Endothelial cell of umbilical vein (primary cell): ENCODE results near the gene PPP1R7. TPM values are rescaled to one million over a fixed set of nuclear protein-coding genes. Genes with fewer than 3 reads are reported as not detected.

ENCODE experiments used
- BruUV-seq: library from RNA; stranded (reverse); fragments of 400-500 nt; replicated peaks from 2 replicates; lab custom pipeline; 2021; lab: Mats Ljungman, UMichigan
- CTCF ChIA-PET: fragments of 300-600, 350-600 bp; sonication (Branson Sonifier 250); formaldehyde crosslinking; loops from one replicate; lab custom pipeline; 2021; ENCODE audit warnings: antibody characterized with exemption, inconsistent platforms; lab: Charles Lee
- POLR2A ChIA-PET: fragments of 300-600, 350-600 bp; sonication (Branson Sonifier 250); formaldehyde crosslinking; loops from one replicate; lab custom pipeline; 2021; ENCODE audit warnings: antibody characterized with exemption, inconsistent platforms; lab: Charles Lee
- DNase-seq: peaks from one replicate; pipeline ENCODE4 v3.0.0-alpha.2; 2011; ENCODE audit warnings: low read depth, low spot score
- FAIRE-seq: peaks from 2 replicates; lab custom pipeline; 2011; peaks lifted over from hg19 to GRCh38; lab: Jason Lieb, UNC
- H2AFZ ChIP-seq: 2 replicates; pipeline ENCODE4 v1.6.0; 2012; ENCODE audit warnings: low read depth, low read length, control low read depth, inconsistent platforms
- H3K27ac ChIP-seq: 2 replicates; pipeline ENCODE4 v1.5.1; 2011; ENCODE audit warnings: low read depth, mild to moderate bottlenecking, control low read depth, low read length, moderate library complexity; ENCODE audit not compliant: insufficient read depth
- H3K27me3 ChIP-seq, 2 experiments: 2 replicates each; pipeline versions ENCODE4 v1.6.0 to v1.6.1; 2011; ENCODE audit warnings: low read length in 2 of 2, mixed read lengths in 1 of 2; ENCODE audit not compliant: control insufficient read depth in 2 of 2, insufficient read depth in 2 of 2
- H3K36me3 ChIP-seq, 2 experiments: 2 replicates in 1 of 2; 3 replicates in 1 of 2; pipeline ENCODE4 v1.5.1; 2011; ENCODE audit warnings: low read length in 2 of 2, mild to moderate bottlenecking in 1 of 2, moderate library complexity in 1 of 2; ENCODE audit not compliant: control insufficient read depth in 2 of 2, insufficient read depth in 2 of 2; ENCODE audit errors: extremely low read depth in 1 of 2
- H3K4me1 ChIP-seq: 3 replicates; pipeline ENCODE4 v1.5.1; 2011; ENCODE audit warnings: mild to moderate bottlenecking, low read length; ENCODE audit not compliant: control insufficient read depth, insufficient read depth; ENCODE audit errors: extremely low read depth
- H3K4me2 ChIP-seq: 2 replicates; pipeline ENCODE4 v1.6.1; 2011; ENCODE audit warnings: low read length, control low read depth, mixed read lengths; ENCODE audit not compliant: insufficient read depth
- H3K4me3 ChIP-seq, 3 experiments: fragments of 200-600 bp in 1 of 3; sonication (generic), shearing (Covaris generic) in 1 of 3; replicated peaks in 1 of 3; 2 replicates each; pipeline ENCODE4 v1.5.1; 2011 to 2016; ENCODE audit warnings: control low read depth in 3 of 3, low read length in 3 of 3, mild to moderate bottlenecking in 2 of 3, inconsistent platforms in 1 of 3, low read depth in 1 of 3, moderate library complexity in 1 of 3; ENCODE audit not compliant: insufficient read depth in 1 of 3
- H3K79me2 ChIP-seq: 2 replicates; pipeline ENCODE4 v1.6.0; 2012; ENCODE audit warnings: low read length, inconsistent platforms; ENCODE audit not compliant: control insufficient read depth, insufficient read depth
- H3K9ac ChIP-seq: replicated peaks from 2 replicates; pipeline ENCODE3; 2011; ENCODE audit warnings: low read length, control low read depth; ENCODE audit not compliant: insufficient read depth; ENCODE audit errors: extremely low read depth
- H3K9me1 ChIP-seq: replicated peaks from 3 replicates; pipeline ENCODE4 v1.6.0; 2011; ENCODE audit warnings: mild to moderate bottlenecking, low read length; ENCODE audit not compliant: control insufficient read depth, insufficient read depth; ENCODE audit errors: extremely low read depth
- H3K9me3 ChIP-seq: replicated peaks from 2 replicates; pipeline ENCODE4 v1.5.1; 2012; ENCODE audit warnings: low read length, inconsistent platforms; ENCODE audit not compliant: control insufficient read depth, insufficient read depth
- H4K20me1 ChIP-seq: replicated peaks from 2 replicates; pipeline ENCODE3; 2011; ENCODE audit warnings: mild to moderate bottlenecking, low read length; ENCODE audit not compliant: control insufficient read depth, insufficient read depth; ENCODE audit errors: extremely low read depth
- JUN ChIP-seq: IDR thresholded peaks from 2 replicates; pipeline ENCODE4 v1.6.1; 2011; ENCODE audit warnings: borderline replicate concordance, low read depth; ENCODE audit not compliant: insufficient read length, insufficient read depth
- POLR2A ChIP-seq: IDR thresholded peaks from 2 replicates; pipeline ENCODE4 v1.6.1; 2012; ENCODE audit warnings: low read depth, mild to moderate bottlenecking, control low read depth, low read length
- POLR2AphosphoS5 ChIP-seq: IDR thresholded peaks from 2 replicates; pipeline ENCODE4 v1.6.1; 2012; ENCODE audit warnings: low read depth, mild to moderate bottlenecking, control low read depth, low read length, moderate library complexity; ENCODE audit not compliant: insufficient read depth
- dilution Hi-C: fragments of 300-500 bp; cut with MboI; formaldehyde crosslinking; loops from one replicate; pipeline ENCODE4 v1.15.0; 2019; ENCODE audit warnings: low sequenced_read_pairs; ENCODE audit not compliant: extremely low pct_ligation_motif_present
- intact Hi-C: fragments of 100-400 bp; cut with micrococcal nuclease; formaldehyde crosslinking; loops from one replicate; pipeline ENCODE4 v1.10.0; 2022
- polyA plus RNA-seq, 4 experiments: library from polyadenylated mRNA; depleted of rRNA in 3 of 4; stranded (reverse) in 3 of 4; unstranded in 1 of 4; fragments of >200 nt; gene quantifications; 2 replicates each; pipeline versions ENCODE4 v1.2.1 to v1.2.3, GENCODE V29; 2011 to 2012; ENCODE audit warnings: missing spikeins in 1 of 4
- total RNA-seq: library from RNA; stranded (reverse); gene quantifications from 2 replicates; pipeline ENCODE4 v1.2.3, GENCODE V29; 2021
- TF ChIP-seq, protein P1 (sequence below), 2 donors: IDR thresholded peaks; 1 replicate in 1 of 2; 2 replicates in 1 of 2; pipeline ENCODE4 v1.5.1; 2011; ENCODE audit warnings: low read length in 2 of 2, mild to moderate bottlenecking in 2 of 2, moderate library complexity in 2 of 2, control low read depth in 1 of 2, inconsistent platforms in 1 of 2, low read depth in 1 of 2; ENCODE audit not compliant: insufficient read depth in 1 of 2; ENCODE audit errors: extremely low read depth in 1 of 2

PPP1R7 gene
- total and polyA plus RNA-seq, 2 donors (not counting 3 experiments of a cell fraction or from before 2014, with no cell fraction given), result 30.3 to 60.8 TPM

DNA sequence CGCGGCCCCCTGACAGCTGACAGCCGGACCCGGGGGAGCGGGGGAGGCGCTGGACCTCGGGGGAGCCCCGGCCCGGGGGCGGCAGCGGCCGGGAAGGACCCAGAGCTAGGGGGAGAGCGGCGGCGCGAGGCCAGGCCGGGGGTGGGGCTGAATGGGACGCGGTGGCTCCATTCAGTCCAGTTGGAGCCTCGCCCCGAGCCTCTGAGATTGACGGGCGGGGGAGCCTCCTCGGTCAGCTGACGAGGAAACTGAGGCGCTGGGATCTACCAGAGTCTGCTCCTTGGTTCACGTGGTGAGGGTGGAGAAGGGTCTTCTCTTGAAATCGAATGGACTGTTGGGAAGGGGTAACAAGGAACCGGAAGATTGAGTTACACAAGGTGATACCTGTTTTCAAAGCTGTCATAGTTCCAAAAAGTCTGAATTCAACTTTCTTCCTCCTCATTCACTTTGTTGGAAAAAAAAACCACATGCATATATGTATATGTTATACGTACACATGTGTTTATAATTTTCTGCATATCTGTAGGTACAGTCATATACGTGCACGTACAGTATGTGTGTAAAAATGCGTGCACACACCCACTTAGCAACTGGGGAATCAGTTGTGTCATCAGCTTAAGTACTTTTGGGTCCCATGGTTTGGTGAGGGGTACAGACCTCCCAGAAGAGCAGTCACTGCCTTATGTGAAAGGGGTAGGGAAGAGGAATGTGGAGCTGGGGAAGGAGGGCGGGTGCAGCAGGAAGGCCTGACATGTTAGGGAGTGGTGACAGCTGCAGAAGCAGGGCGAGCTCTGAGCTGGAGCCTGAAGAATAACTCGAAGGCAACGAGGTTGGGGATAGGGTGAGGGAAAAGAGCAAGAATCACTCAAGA, 628 bp downstream of the PPP1R7 start:
- no TSS peak for BruUV-seq
- POLR2A ChIA-PET, result no interaction called here

More for the DNA sequence above, 628 bp downstream of the PPP1R7 start:
- Histone ChIP-seq H3K79me2 (peaks cover 13% of the 10 kb centered on the region), H3K27me3 (no peaks in the 10 kb centered on the region), H3K36me3 (peaks cover 2 to 3% of the 10 kb centered on the region in 2 experiments), H2AFZ (peak overlapping the region; percentile 67), H4K20me1 (no peaks in the 10 kb centered on the region), H3K27ac (no peak overlapping the region), H3K4me3 (peak overlapping the region; percentile 76 to 85 (median 78)), H3K9me1 (no peaks in the 10 kb centered on the region), H3K9ac (peak overlapping the region; percentile 40), H3K4me2 (peak overlapping the region; percentile 93), H3K9me3 (no peaks in the 10 kb centered on the region), H3K4me1 (peaks cover 15% of the 10 kb centered on the region)
- intact Hi-C loops (loop anchor here (1.0 to 2.0 kb wide), 5 partner anchors 49 to 237 kb away; partner anchors contain the start of genes HDLBP, MTERF4 and SEPTIN2), dilution Hi-C loops (no loop called here)
- CTCF ChIA-PET, result interaction anchor here (1.7 kb wide), 1 partner anchor 73 kb away, joined by 7 read pairs; no protein-coding TSS in a partner anchor
- no peak for DNase-seq
- peak; percentile 10 for TF ChIP-seq POLR2A
- TF ChIP-seq, protein P1, sequence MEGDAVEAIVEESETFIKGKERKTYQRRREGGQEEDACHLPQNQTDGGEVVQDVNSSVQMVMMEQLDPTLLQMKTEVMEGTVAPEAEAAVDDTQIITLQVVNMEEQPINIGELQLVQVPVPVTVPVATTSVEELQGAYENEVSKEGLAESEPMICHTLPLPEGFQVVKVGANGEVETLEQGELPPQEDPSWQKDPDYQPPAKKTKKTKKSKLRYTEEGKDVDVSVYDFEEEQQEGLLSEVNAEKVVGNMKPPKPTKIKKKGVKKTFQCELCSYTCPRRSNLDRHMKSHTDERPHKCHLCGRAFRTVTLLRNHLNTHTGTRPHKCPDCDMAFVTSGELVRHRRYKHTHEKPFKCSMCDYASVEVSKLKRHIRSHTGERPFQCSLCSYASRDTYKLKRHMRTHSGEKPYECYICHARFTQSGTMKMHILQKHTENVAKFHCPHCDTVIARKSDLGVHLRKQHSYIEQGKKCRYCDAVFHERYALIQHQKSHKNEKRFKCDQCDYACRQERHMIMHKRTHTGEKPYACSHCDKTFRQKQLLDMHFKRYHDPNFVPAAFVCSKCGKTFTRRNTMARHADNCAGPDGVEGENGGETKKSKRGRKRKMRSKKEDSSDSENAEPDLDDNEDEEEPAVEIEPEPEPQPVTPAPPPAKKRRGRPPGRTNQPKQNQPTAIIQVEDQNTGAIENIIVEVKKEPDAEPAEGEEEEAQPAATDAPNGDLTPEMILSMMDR (IDR thresholded peaks at IDR 0.05; ENCODE audit: extremely low read depth in 1 of 2, insufficient read depth in 1 of 2, low read depth in 1 of 2, low read length in 2 of 2), result no peak
- peak; percentile 5 for TF ChIP-seq POLR2AphosphoS5
- TF ChIP-seq JUN, result no peak
- no peak for FAIRE-seq
